CD4-positive, CD25-positive, alpha-beta regulatory T cell (primary cell): ENCODE measurements around the gene SPATA31E1. TPM values are rescaled to one million over a fixed set of nuclear protein-coding genes. Genes with fewer than 3 reads are reported as not detected.
"Not testable (repeated sequence)": the region's sequence is repeated elsewhere in the genome, so short reads cannot be mapped to it uniquely, and the experiment has no call there.

Experiments
- ATAC-seq, 2 donors: fragments of 150-1000 bp; cut with Tn5 transposase; one replicate each; pipeline ENCODE4 v1.10.0; 2021; ENCODE audit warnings: low read depth in 2 of 2, moderate number of reproducible peaks in 2 of 2, moderate library complexity in 1 of 2
- DNase-seq, 3 donors: peaks; one replicate each; pipeline versions ENCODE4 v3.0.0 to v3.0.0-alpha.2; 2012 to 2022; ENCODE audit warnings: mixed read lengths in 1 of 3
- H3K27ac ChIP-seq: one replicate; pipeline ENCODE4 v1.7.0; 2013; ENCODE audit warnings: mild to moderate bottlenecking, low read length; ENCODE audit not compliant: insufficient read depth, poor library complexity, severe bottlenecking
- H3K27me3 ChIP-seq: one replicate; pipeline ENCODE4 v1.7.0; 2013; ENCODE audit warnings: low read length; ENCODE audit not compliant: control insufficient read depth, insufficient read depth
- H3K36me3 ChIP-seq: one replicate; pipeline ENCODE4 v1.7.0; 2013; ENCODE audit warnings: mild to moderate bottlenecking, low read length, moderate library complexity; ENCODE audit not compliant: control insufficient read depth, insufficient read depth
- H3K4me1 ChIP-seq: 2 replicates; pipeline ENCODE4 v1.7.0; 2013; ENCODE audit warnings: mild to moderate bottlenecking, low read length; ENCODE audit not compliant: insufficient read depth, control insufficient read depth, poor library complexity, severe bottlenecking
- H3K4me3 ChIP-seq: one replicate; pipeline ENCODE4 v1.7.0; 2013; ENCODE audit warnings: low read depth, mild to moderate bottlenecking, low read length, moderate library complexity
- H3K9me3 ChIP-seq, 2 experiments: 1 replicate in 1 of 2; 2 replicates in 1 of 2; pipeline ENCODE4 v1.7.0; 2013; ENCODE audit warnings: low read length in 2 of 2, mild to moderate bottlenecking in 1 of 2, moderate library complexity in 1 of 2; ENCODE audit not compliant: control insufficient read depth in 2 of 2
- H3K27ac Mint-ChIP-seq, 3 donors: one replicate each; pipeline ENCODE4 v1.8.0; 2020 to 2022; ENCODE audit warnings: mild to moderate bottlenecking in 3 of 3, mixed read lengths in 3 of 3, moderate library complexity in 2 of 3
- H3K27me3 Mint-ChIP-seq: one replicate; pipeline ENCODE4 v1.8.0; 2022; ENCODE audit warnings: mild to moderate bottlenecking, mixed read lengths
- H3K36me3 Mint-ChIP-seq: one replicate; pipeline ENCODE4 v1.8.0; 2020; ENCODE audit warnings: mixed read lengths
- H3K4me1 Mint-ChIP-seq, 4 donors: one replicate each; pipeline ENCODE4 v1.8.0; 2020 to 2022; ENCODE audit warnings: mixed read lengths in 4 of 4, mild to moderate bottlenecking in 1 of 4
- H3K4me3 Mint-ChIP-seq, 4 donors: one replicate each; pipeline ENCODE4 v1.8.0; 2020 to 2022; ENCODE audit warnings: mild to moderate bottlenecking in 4 of 4, mixed read lengths in 4 of 4, moderate library complexity in 3 of 4
- H3K9me3 Mint-ChIP-seq, 7 donors: one replicate each; pipeline ENCODE4 v1.8.0; 2020 to 2022; ENCODE audit warnings: mixed read lengths in 7 of 7, mild to moderate bottlenecking in 3 of 7, moderate library complexity in 2 of 7
- polyA plus RNA-seq, 4 donors: library from polyadenylated mRNA; unstranded; fragments of 300-500 nt; fragmentation: Illumina TruSeq; gene quantifications; one replicate each; pipeline ENCODE4 v1.2.3, GENCODE V29; 2021
- total RNA-seq: library from RNA; stranded (reverse); gene quantifications from one replicate; pipeline ENCODE4 v1.2.3, GENCODE V29; 2022

The SPATA31E1 gene
- total and polyA plus RNA-seq, 5 donors from 2014 or later: not detected

DNA sequence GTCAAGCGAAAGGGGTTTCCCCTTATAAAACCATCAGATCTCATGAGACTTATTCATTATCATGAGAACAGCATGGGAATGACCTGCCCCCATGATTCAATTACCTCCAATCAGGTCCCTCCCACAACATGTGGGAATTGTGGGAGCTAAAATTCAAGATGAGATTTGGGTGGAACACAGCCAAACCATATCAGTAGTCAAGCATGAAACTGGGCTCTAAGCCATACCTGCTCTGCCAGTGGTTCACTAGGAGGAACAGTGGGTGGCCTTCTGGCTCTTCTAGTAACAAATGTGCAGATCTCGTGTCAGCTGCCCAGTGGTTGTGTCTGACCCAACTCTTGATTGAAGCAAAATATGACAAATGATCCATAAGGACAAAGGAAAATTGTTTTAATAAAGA lies 34.9 kb upstream of the SPATA31E1 start:
- not testable (repeated sequence) for H3K9me3 ChIP-seq, DNase-seq, H3K4me3 Mint-ChIP-seq, H3K27me3 ChIP-seq, H3K4me1 Mint-ChIP-seq, H3K27me3 Mint-ChIP-seq, H3K9me3 Mint-ChIP-seq, H3K4me1 ChIP-seq, ATAC-seq, H3K36me3 ChIP-seq, H3K4me3 ChIP-seq, H3K27ac Mint-ChIP-seq, H3K36me3 Mint-ChIP-seq, H3K27ac ChIP-seq

DNA sequence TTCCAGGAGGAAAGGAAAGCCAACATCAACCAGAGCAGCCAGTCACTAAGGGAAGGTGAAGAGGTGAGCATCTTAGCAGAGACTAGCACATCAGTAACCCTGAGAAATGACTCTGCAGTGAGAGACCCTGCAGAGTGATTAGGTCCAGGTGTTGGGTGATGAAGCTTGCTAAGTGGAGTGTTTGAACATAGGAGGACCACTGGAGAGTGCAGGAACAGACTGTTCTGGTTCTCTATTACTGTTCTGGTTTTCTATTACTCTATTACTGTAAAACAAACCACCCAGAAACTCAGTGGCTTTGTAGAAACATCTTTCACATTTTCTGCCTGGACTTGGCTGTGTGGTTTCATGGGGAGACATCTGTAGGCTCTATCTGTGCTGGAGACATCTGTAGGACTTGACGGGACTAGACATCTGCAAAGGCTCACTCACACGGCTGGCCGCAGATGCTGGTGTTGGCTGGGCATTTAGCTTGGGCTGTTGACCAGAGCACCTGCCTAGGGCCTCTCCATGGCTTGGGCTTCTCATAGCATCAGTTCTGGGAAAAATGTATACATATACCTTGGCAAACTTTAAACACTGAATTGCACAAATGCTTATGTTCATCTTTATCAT lies 33.4 kb upstream of the SPATA31E1 start:
- DNase-seq (no peak), ATAC-seq (no peak)
- Histone ChIP-seq H3K36me3 (no peaks in the 10 kb centered on the region), H3K27me3 (no peaks in the 10 kb centered on the region), H3K9me3 (no peaks in the 10 kb centered on the region), H3K4me3 (no peak overlapping the region), H3K4me1 (no peaks in the 10 kb centered on the region), H3K27ac (no peak overlapping the region)
- H3K27me3 Mint-ChIP-seq: peaks cover 4% of the 10 kb centered on the region
- no peak overlapping the region for H3K4me3 Mint-ChIP-seq
- no peak overlapping the region for H3K27ac Mint-ChIP-seq
- no peaks in the 10 kb centered on the region for H3K36me3 Mint-ChIP-seq
- H3K9me3 Mint-ChIP-seq: peaks cover 0 to 2% (median 0%) of the 10 kb centered on the region in 7 donors
- H3K4me1 Mint-ChIP-seq: no peaks in the 10 kb centered on the region

DNA sequence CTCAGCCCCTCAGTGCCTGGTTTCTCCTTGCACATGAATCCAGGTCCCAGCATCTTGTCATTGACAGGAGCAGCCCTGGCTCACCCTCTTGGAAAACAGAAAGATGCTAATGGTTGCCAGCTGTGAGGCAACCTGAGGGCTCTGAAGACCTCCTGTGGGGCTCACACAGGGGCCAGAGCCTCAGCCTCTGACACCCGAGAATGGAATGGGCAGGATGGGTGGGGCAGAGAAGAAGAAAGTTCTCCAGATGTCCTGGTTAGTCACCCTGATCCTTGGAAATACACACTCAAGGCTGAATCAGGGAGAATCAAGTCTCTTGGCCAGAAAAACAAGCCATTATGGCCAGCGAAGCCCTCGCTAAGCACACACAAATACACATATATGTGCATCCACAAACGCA lies 32.3 kb upstream of the SPATA31E1 start:
- Histone ChIP-seq H3K9me3 (no peaks in the 10 kb centered on the region), H3K4me3 (no peak overlapping the region), H3K36me3 (no peaks in the 10 kb centered on the region), H3K27ac (no peak overlapping the region), H3K27me3 (no peaks in the 10 kb centered on the region), H3K4me1 (no peaks in the 10 kb centered on the region)
- Mint-ChIP-seq H3K27ac (no peak overlapping the region), H3K4me1 (no peaks in the 10 kb centered on the region), H3K9me3 (peaks cover 0 to 4% (median 0%) of the 10 kb centered on the region in 7 donors), H3K36me3 (no peaks in the 10 kb centered on the region), H3K4me3 (no peak overlapping the region), H3K27me3 (peaks cover 4% of the 10 kb centered on the region)
- DNase-seq (no peak), ATAC-seq (no peak)

DNA sequence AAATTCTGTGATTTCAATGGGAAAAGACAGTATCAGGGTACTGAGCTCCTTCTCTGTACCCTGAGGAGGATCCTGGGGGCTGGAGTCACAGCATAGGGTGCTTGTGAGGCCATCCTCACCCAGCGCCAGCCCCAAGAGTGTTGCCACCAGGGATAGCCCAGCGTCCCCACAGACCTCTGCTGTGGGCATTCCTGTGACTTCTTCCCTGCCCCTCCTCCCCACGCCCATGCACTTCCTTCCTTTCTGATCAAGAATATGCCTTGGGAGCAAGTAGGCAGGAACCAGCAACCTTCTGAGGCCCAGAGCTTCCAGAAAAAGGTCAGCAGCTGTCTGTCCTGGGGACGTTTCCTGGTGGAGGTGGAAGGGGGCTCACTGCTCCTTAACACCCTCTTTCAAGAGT lies 31.5 kb upstream of the SPATA31E1 start:
- not testable (repeated sequence) for H3K27me3 Mint-ChIP-seq, H3K4me1 Mint-ChIP-seq, ATAC-seq, H3K27me3 ChIP-seq, H3K9me3 ChIP-seq, H3K4me1 ChIP-seq, H3K36me3 ChIP-seq, H3K27ac ChIP-seq, H3K9me3 Mint-ChIP-seq, DNase-seq, H3K4me3 ChIP-seq, H3K4me3 Mint-ChIP-seq, H3K27ac Mint-ChIP-seq, H3K36me3 Mint-ChIP-seq

DNA sequence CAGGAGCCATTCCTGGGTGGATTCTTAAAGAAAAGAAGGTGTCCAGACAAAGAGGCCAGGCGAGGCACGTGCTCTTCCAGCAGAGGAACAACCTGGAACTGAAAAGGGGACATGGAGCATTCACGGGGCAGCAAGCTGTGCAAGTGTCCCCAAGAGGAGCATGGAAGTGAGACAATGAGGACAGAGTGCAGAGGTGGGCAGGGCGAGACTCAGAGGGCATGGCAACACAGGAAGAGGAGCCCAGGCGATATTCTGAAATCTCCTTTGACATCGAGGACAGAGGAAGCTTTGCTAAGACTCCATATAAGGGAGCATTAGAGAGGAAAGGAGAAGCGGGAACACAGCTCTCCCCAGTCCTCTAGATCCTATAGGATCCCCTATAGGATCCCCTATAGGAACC lies 29.4 kb upstream of the SPATA31E1 start:
- no peak for DNase-seq
- no peaks in the 10 kb centered on the region for H3K4me1 ChIP-seq
- H3K27me3 ChIP-seq: no peaks in the 10 kb centered on the region
- Mint-ChIP-seq H3K27ac (peak overlapping the region in 1 of 3 donors; percentile 14), H3K27me3 (no peaks in the 10 kb centered on the region), H3K36me3 (peaks cover 4% of the 10 kb centered on the region), H3K9me3 (peaks cover 0 to 6% (median 0%) of the 10 kb centered on the region in 7 donors), H3K4me3 (no peak overlapping the region), H3K4me1 (no peaks in the 10 kb centered on the region)
- H3K4me3 ChIP-seq: no peak overlapping the region
- no peak for ATAC-seq
- no peaks in the 10 kb centered on the region for H3K36me3 ChIP-seq
- no peak overlapping the region for H3K27ac ChIP-seq
- H3K9me3 ChIP-seq: no peaks in the 10 kb centered on the region

DNA sequence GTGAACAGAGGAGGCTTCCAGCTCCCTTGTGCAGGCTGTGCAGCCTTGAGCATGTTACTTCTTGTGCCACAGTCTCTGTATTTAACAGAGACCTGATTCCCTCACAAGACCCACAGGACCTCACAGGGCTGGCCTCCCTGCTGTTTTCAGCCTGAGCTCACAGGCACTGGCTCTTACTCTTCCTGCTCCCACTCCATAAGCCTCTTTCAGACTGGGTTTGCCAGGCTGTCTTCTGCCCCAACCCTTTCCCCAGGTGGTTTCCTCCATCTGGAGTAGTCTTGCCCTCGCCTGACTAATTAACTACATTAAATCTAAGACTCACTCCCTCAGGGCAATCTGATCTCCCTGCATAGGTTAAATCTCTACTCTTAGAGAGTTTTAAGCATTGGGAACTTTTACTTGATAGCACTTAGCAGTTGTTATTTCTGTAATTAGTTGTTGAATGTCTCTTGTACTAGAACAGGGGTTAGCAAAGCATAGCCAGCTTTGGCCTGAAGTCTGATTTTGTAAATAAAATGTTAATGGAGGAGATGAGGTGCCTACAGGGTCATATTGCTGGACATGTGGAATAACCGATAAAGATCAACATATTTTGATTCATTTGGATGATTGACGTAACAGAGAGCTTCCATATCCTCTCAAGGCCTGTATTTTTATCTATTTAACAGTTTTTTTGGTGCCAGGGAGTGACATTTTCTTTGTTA lies 28.6 kb upstream of the SPATA31E1 start:
- H3K4me1 ChIP-seq: no peaks in the 10 kb centered on the region
- Mint-ChIP-seq H3K36me3 (peaks cover 4% of the 10 kb centered on the region), H3K27ac (peak overlapping the region in 1 of 3 donors; percentile 1), H3K4me1 (no peaks in the 10 kb centered on the region), H3K27me3 (no peaks in the 10 kb centered on the region), H3K9me3 (peaks cover 0 to 6% (median 0%) of the 10 kb centered on the region in 7 donors), H3K4me3 (no peak overlapping the region)
- no peak for DNase-seq
- no peak overlapping the region for H3K27ac ChIP-seq
- no peak overlapping the region for H3K4me3 ChIP-seq
- no peaks in the 10 kb centered on the region for H3K36me3 ChIP-seq
- no peaks in the 10 kb centered on the region for H3K9me3 ChIP-seq
- no peak for ATAC-seq
- no peaks in the 10 kb centered on the region for H3K27me3 ChIP-seq

DNA sequence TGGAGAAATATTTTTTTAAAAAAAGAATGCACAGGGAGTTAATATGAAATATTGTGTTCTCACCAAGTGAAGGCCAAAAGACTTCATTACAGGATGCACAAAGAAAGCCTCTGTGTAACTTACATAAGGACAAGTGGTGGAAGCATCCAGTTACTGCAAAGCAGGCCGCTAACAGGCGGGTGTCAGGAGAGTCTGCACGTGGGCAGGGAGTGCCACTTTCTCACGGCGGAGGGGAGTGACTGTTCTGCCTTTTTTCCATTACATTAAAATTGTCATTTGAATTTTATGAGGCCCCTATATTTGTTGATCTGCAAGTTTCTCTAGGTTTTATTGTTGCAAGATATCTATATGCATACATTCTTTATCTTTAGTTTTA lies 28.1 kb upstream of the SPATA31E1 start:
- no peaks in the 10 kb centered on the region for H3K9me3 ChIP-seq
- H3K4me1 ChIP-seq: no peaks in the 10 kb centered on the region
- DNase-seq: no peak
- no peak for ATAC-seq
- Mint-ChIP-seq H3K27me3 (peaks cover 3% of the 10 kb centered on the region), H3K4me1 (no peaks in the 10 kb centered on the region), H3K9me3 (peaks cover 0 to 8% (median 0%) of the 10 kb centered on the region in 7 donors), H3K36me3 (peaks cover 4% of the 10 kb centered on the region), H3K4me3 (no peak overlapping the region), H3K27ac (no peak overlapping the region)
- no peak overlapping the region for H3K27ac ChIP-seq
- no peak overlapping the region for H3K4me3 ChIP-seq
- H3K27me3 ChIP-seq: no peaks in the 10 kb centered on the region
- H3K36me3 ChIP-seq: no peaks in the 10 kb centered on the region

DNA sequence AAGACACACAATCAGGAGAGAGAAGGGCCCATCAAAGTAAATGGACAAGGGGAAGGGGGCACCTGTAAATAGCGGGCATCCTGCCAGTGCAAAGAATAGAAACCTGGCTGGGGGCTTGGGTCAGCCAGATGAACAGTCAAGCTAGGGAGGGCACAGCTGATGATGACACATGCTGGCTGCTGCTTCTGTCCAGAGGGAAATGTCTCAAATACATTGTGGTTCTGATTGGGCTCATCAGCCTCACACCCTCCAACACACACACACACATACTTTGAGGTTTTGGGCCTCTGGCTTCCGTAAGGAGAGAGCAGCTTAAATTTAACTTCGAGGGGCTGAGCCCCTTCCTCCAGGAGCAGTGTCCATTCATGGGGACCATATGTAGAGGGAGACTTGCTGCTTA lies 27.6 kb upstream of the SPATA31E1 start:
- DNase-seq (no peak), ATAC-seq (no peak)
- Mint-ChIP-seq H3K27ac (no peak overlapping the region), H3K27me3 (peaks cover 4% of the 10 kb centered on the region), H3K9me3 (peaks cover 0 to 8% (median under 1%) of the 10 kb centered on the region in 7 donors), H3K36me3 (peaks cover 4% of the 10 kb centered on the region), H3K4me1 (no peaks in the 10 kb centered on the region), H3K4me3 (no peak overlapping the region)
- H3K27me3 ChIP-seq: no peaks in the 10 kb centered on the region
- H3K4me1 ChIP-seq: no peaks in the 10 kb centered on the region
- H3K9me3 ChIP-seq: no peaks in the 10 kb centered on the region
- H3K4me3 ChIP-seq: no peak overlapping the region
- no peaks in the 10 kb centered on the region for H3K36me3 ChIP-seq
- H3K27ac ChIP-seq: no peak overlapping the region
